Mesodermal cell (in vitro differentiated cells): Measurements from ENCODE around the gene IQCK.

Experiments
- H3K27ac ChIP-seq: 2 replicates; pipeline ENCODE4 v1.7.0; 2013; ENCODE audit warnings: mild to moderate bottlenecking, low read depth, low read length, moderate library complexity; ENCODE audit not compliant: severe bottlenecking
- H3K36me3 ChIP-seq: 2 replicates; pipeline ENCODE4 v1.7.1; 2013; ENCODE audit warnings: mild to moderate bottlenecking, low read length, moderate library complexity; ENCODE audit not compliant: control insufficient read depth, insufficient read depth
- H3K4me1 ChIP-seq: one replicate; pipeline ENCODE4 v1.7.1; 2013; ENCODE audit warnings: mild to moderate bottlenecking, low read length; ENCODE audit not compliant: insufficient read depth, control insufficient read depth, poor library complexity, severe bottlenecking
- H3K4me3 ChIP-seq: 2 replicates; pipeline ENCODE4 v1.7.0; 2013; ENCODE audit warnings: low read length, control low read depth, mild to moderate bottlenecking; ENCODE audit not compliant: insufficient read depth, poor library complexity, severe bottlenecking; ENCODE audit errors: extremely low read depth
- H3K9me3 ChIP-seq: 2 replicates; pipeline ENCODE4 v1.7.1; 2013; ENCODE audit warnings: mild to moderate bottlenecking, low read length, moderate library complexity; ENCODE audit not compliant: control insufficient read depth
- WGBS, 2 experiments: methylation state at CpG; one replicate each; pipeline ENCODE4 v1.1.5; 2013; ENCODE audit warnings: missing lambda C conversion rate in 2 of 2; ENCODE audit not compliant: insufficient coverage in 2 of 2; 5-methylcytosine and 5-hydroxymethylcytosine counted together

Gene IQCK

DNA sequence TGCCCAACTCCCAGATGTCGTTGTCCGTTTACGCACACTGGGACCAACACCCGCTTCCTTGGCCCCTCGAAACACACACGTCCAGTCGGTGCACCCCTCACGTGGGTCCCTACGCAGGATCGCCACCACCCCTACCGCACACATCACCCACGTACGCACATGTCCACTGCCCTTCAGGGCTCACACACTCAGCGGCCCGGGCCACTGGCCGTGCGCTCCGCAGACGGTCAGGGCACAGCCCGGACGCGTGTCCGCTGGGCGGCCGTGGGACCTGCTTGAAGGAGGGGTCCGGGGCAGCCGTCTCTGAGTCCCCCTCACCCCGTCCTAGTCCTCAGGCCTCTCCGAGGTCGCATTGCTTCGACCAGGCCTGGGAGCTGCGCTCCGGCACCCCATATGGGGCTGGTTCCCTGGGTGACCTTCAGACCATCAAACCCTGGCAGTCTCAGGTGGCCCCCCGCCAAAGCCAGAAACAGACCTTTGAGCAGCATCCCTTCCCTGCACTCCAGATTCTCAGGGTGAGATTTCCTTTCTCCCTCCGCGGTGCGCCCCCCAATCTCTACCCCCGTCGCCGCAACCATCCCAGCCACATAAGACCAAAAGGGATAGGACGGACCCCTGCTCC lies 167.5 kb downstream of the IQCK start:
- no peak overlapping the region for H3K4me3 ChIP-seq
- no peaks in the 10 kb centered on the region for H3K36me3 ChIP-seq

GRCh38 chr16:19886073-19886941 lies 168.2 kb downstream of the IQCK start:
- H3K36me3 ChIP-seq = no peaks in the 10 kb centered on the region
- no peak overlapping the region for H3K4me3 ChIP-seq
- H3K9me3 ChIP-seq = no peaks in the 10 kb centered on the region
- H3K27ac ChIP-seq = no peak overlapping the region
- WGBS, 2 experiments = 9 to 12% methylated on average over 15 of the region's 20 CpGs
- H3K4me1 ChIP-seq = peaks cover 3% of the 10 kb centered on the region

More for the DNA sequence above, 167.5 kb downstream of the IQCK start:
- H3K27ac ChIP-seq = no peak overlapping the region
- H3K9me3 ChIP-seq = no peaks in the 10 kb centered on the region
- peaks cover 3% of the 10 kb centered on the region for H3K4me1 ChIP-seq
- 93 to 94% methylated on average over 31 to 37 of the region's 41 CpGs for WGBS, 2 experiments

GRCh38 chr16:19888834-19889233 lies 170.8 kb downstream of the IQCK start:
- Histone ChIP-seq H3K9me3 (no peaks in the 10 kb centered on the region), H3K36me3 (no peaks in the 10 kb centered on the region), H3K4me3 (no peak overlapping the region), H3K4me1 (no peaks in the 10 kb centered on the region), H3K27ac (no peak overlapping the region)
- WGBS, 2 experiments = 80 to 100% methylated on average over 2 of the region's 3 CpGs

DNA sequence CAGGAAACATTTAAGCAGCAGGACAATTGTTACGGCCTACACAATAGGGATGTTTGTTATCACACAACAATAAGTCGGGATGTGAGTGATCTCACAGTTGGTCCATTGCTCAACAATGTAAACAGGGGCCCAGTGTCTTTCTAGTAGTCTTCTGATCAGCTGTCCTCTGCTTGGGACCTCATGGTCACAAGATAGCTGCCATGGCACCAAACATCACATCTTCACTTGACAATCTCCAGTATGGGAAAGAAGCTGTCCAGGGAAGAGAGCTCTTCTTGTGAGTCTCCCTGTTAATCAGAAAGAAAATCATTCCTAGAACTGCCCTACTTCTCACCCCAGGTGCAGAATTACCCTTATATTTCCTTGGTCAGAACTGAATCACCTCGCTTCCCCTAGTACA lies 172.8 kb downstream of the IQCK start:
- H3K4me3 ChIP-seq = no peak overlapping the region
- no peak overlapping the region for H3K27ac ChIP-seq
- no peaks in the 10 kb centered on the region for H3K36me3 ChIP-seq
- no peaks in the 10 kb centered on the region for H3K4me1 ChIP-seq
- 88 to 92% methylated on average over 2 of the region's 3 CpGs for WGBS, 2 experiments
- H3K9me3 ChIP-seq = no peaks in the 10 kb centered on the region

- Histone ChIP-seq H3K4me1 (no peaks in the 10 kb centered on the region), H3K9me3 (no peaks in the 10 kb centered on the region), H3K4me3 (no peak overlapping the region), H3K27ac (no peak overlapping the region), H3K36me3 (no peaks in the 10 kb centered on the region)
- 89 to 93% methylated on average over 9 to 10 of the region's 12 CpGs for WGBS, 2 experiments
Observed at GRCh38 chr16:19892902-19893301, 174.8 kb downstream of the IQCK start.

DNA sequence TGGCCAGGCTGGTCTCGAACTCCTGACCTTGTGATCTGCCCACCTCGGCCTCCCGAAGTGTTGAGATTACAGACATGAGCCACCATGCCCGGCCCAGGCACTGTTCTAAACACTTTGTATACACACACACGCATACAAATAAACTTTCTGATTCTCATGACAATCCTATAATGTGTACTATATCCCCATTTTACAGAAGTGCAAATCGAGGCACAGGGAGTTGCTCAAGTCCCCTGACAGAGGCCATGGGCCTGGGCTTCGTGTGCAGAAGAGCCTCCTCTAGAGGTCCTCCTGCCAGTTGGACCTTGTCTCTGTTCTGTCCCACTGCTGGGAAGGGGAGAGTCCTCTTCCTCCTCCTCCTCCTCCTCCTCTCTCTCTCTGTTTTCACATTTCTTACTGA lies 176.5 kb downstream of the IQCK start:
- Histone ChIP-seq H3K4me3 (no peak overlapping the region), H3K27ac (no peak overlapping the region), H3K4me1 (no peaks in the 10 kb centered on the region), H3K9me3 (no peaks in the 10 kb centered on the region), H3K36me3 (no peaks in the 10 kb centered on the region)
- WGBS, 2 experiments = 90 to 93% methylated on average over 6 to 7 of the region's 7 CpGs

DNA sequence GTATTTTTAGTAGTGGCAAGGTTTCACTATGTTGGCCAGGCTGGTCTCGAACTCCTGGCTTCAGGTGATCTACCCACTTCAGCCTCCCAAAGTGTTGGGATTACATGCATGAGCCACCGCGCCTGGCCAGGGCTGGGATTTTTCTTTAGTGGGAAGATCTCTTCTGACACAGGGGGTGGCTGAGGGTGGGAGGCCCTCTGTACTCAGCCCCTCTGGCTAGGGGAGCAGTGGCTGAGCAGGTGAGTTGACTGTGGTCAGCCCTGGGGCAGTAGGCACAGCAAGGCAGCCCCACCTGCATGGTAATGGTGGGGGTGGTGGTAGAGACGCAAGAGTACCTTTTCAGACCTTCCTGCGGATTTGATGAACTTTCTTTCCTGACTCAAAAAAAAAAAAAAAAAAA lies 178.9 kb downstream of the IQCK start:
- H3K4me3 ChIP-seq = no peak overlapping the region
- H3K4me1 ChIP-seq = no peaks in the 10 kb centered on the region
- 71 to 88% methylated on average over 1 to 3 of the region's 5 CpGs for WGBS, 2 experiments
- H3K9me3 ChIP-seq = no peaks in the 10 kb centered on the region
- no peaks in the 10 kb centered on the region for H3K36me3 ChIP-seq
- H3K27ac ChIP-seq = no peak overlapping the region

DNA sequence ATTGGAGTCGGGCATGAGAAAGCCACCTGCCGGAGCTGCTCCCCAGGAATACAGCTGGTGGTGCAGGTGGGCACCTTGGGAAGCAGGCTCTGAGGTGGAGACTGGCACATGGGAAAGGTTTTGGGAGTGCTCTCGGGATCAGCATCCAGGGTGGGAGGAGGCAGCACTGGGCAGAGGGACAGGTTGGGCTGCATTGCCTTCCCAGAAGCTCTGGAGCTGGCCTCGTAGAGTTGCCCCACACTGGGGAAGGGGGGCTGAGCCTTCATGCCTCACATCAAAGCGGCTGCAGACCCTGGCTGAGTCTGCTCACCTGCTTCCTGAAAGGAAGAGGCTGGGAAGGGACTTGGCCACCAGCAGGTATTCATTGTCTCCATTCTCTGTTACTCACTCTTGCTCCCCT lies 180.1 kb downstream of the IQCK start:
- WGBS, 2 experiments = 76 to 95% methylated on average over 4 of the region's 5 CpGs
- H3K4me3 ChIP-seq = no peak overlapping the region
- H3K36me3 ChIP-seq = no peaks in the 10 kb centered on the region
- no peaks in the 10 kb centered on the region for H3K9me3 ChIP-seq
- no peak overlapping the region for H3K27ac ChIP-seq
- H3K4me1 ChIP-seq = no peaks in the 10 kb centered on the region

GRCh38 chr16:19898924-19899604 lies 181.0 kb downstream of the IQCK start:
- Histone ChIP-seq H3K4me1 (no peaks in the 10 kb centered on the region), H3K36me3 (no peaks in the 10 kb centered on the region), H3K27ac (no peak overlapping the region), H3K4me3 (no peak overlapping the region), H3K9me3 (no peaks in the 10 kb centered on the region)
- WGBS, 2 experiments = 26 to 27% methylated on average over 5 to 6 of the region's 13 CpGs

GRCh38 chr16:19899605-19899955 lies 181.5 kb downstream of the IQCK start:
- no peaks in the 10 kb centered on the region for H3K36me3 ChIP-seq
- no peak overlapping the region for H3K27ac ChIP-seq
- WGBS, 2 experiments = 100% methylated on average over 1 of the region's 5 CpGs
- no peaks in the 10 kb centered on the region for H3K9me3 ChIP-seq
- no peak overlapping the region for H3K4me3 ChIP-seq
- H3K4me1 ChIP-seq = no peaks in the 10 kb centered on the region
